ENCODE results near the gene CCDC181.

GRCh38 chr1:169367686-169368405, 59.4 kb downstream of the CCDC181 start, which contains the start of the genes BLZF1 and NME7:
- TF ChIP-seq CTCF (IDR thresholded peaks at IDR 0.05; ENCODE audit: low read depth, low read length, poor library complexity, severe bottlenecking) (no peak), EZH2phosphoT487 (IDR thresholded peaks at IDR 0.05; ENCODE audit: borderline replicate concordance, low read length) (no peak)

Data from DOHH2 (cell line).